Sigmoid colon (tissue), 7 donors: ENCODE data around the gene ITGA7. TPM values are rescaled to one million over a fixed set of nuclear protein-coding genes. Genes with fewer than 3 reads are reported as not detected.
A peak's percentile ranks its signal among the peaks of the same experiment; 100 is the strongest.

ENCODE experiments used
- DNase-seq: peaks from one replicate; pipeline ENCODE4 v3.0.0-alpha.2; 2019
- H3K27ac ChIP-seq, 4 donors: fragments of 200-600 bp; sonication (generic); one replicate each; pipeline ENCODE4 v1.5.1; 2016 to 2019; ENCODE audit warnings: mild to moderate bottlenecking in 1 of 4
- H3K27me3 ChIP-seq, 3 donors: fragments of 200-600 bp; sonication (generic); one replicate each; pipeline ENCODE4 v1.5.1; 2019; ENCODE audit warnings: mild to moderate bottlenecking in 1 of 3
- H3K36me3 ChIP-seq, 4 donors: fragments of 200-600 bp; sonication (generic); one replicate each; pipeline ENCODE4 v1.5.1; 2016 to 2019
- H3K4me1 ChIP-seq, 4 donors: fragments of 200-600 bp; sonication (generic); one replicate each; pipeline ENCODE4 v1.5.1; 2017 to 2019
- H3K4me3 ChIP-seq, 4 donors: fragments of 200-600 bp; sonication (generic); one replicate each; pipeline ENCODE4 v1.5.1; 2017 to 2019; ENCODE audit warnings: mild to moderate bottlenecking in 2 of 4, moderate library complexity in 1 of 4
- H3K9me3 ChIP-seq, 4 donors: fragments of 200-600 bp in 3 of 4; sonication (generic) in 3 of 4; one replicate each; pipeline versions ENCODE4 v1.5.1 to v1.6.1; 2013 to 2019
- EP300 ChIP-seq, 4 donors: sonication (generic); formaldehyde crosslinking; IDR thresholded peaks; one replicate each; pipeline ENCODE4 v1.6.1; 2017; ENCODE audit warnings: antibody characterized with exemption in 4 of 4
- POLR2A ChIP-seq, 2 donors: fragments of 450-650 bp; IDR thresholded peaks; one replicate each; pipeline ENCODE4 v1.6.1; 2016; ENCODE audit warnings: antibody characterized with exemption in 2 of 2, mild to moderate bottlenecking in 2 of 2, moderate library complexity in 2 of 2
- POLR2AphosphoS5 ChIP-seq, 4 donors: sonication (generic); formaldehyde crosslinking; IDR thresholded peaks; one replicate each; pipeline ENCODE4 v1.6.1; 2017; ENCODE audit warnings: antibody characterized with exemption in 4 of 4
- WGBS, 2 donors: extraction: QIAGEN DNeasy Blood & Tissue Kit; methylation state at CpG; one replicate each; pipeline ENCODE4 v1.1.7; 2013; 5-methylcytosine and 5-hydroxymethylcytosine counted together
- intact Hi-C: fragments of 100-400 bp; cut with DNase I; formaldehyde crosslinking; loops from one replicate; pipeline ENCODE4 v1.15.1; 2023
- polyA plus RNA-seq, 3 donors: library from polyadenylated mRNA; stranded (reverse); fragments of 200-250 nt; gene quantifications; one replicate each; pipeline ENCODE4 v1.2.3, GENCODE V29; 2013
- total RNA-seq, 4 donors: library from RNA; depleted of rRNA; stranded (reverse); fragments of >200 nt; gene quantifications; one replicate each; pipeline ENCODE4 v1.1.0, GENCODE V29; 2016
- TF ChIP-seq, protein P1 (sequence below), 4 experiments: fragments of 450-650 bp in 3 of 4; fragments of 200-600 bp in 1 of 4; IDR thresholded peaks; one replicate each; pipeline ENCODE4 v1.5.1; 2016 to 2019; ENCODE audit warnings: antibody characterized with exemption in 4 of 4, mild to moderate bottlenecking in 3 of 4, moderate library complexity in 2 of 4
- donor health status: healthy with polysubstance abuse.
- donor health status: Bipolar disorder and iron deficiency.
- donor health status: healthy.

Gene ITGA7
- total and polyA plus RNA-seq, 7 donors: 1.8 to 588 (median 66.6) TPM

DNA sequence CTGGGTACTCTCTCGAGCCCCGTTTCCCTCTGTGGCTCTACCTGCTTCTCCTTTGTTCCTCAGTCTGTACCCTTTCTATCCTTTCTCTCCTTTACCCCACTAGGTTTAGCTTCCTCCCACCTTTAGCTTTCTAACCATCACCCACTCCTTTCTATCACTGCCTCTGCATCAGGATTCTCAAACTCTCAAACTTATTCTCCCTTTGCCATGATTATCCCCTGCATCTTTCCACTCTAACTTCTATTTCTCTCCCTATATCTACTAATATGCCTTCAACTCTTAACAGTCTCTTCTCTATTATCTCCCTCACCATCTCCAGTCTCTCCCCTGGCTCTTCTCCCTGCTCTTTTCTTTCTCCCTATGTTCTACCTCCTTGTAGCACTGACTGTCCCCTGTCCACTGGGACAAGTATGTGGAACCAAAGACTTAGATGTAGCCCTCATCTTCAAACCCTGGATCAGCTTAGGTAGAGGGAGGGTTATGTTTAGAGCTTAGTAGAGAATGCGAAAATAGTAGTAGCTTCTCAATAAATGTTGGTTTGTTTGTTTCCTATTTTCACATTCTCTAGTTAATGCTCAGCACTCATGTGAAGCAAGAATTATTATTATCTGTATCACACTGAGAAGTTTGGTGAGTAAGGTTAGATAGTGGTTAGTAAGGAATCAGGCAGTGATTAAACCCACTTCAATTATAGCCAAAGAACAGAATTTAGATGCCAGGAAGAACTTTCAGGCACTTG lies 38.6 kb upstream of the ITGA7 start:
- Histone ChIP-seq H3K36me3 (peaks cover 0 to 9% (median 3%) of the 10 kb centered on the region in 4 donors), H3K4me1 (peaks cover 0 to 38% (median 30%) of the 10 kb centered on the region in 4 donors), H3K27ac (peak overlapping the region; percentile 25 to 79 (median 46)), H3K4me3 (no peak overlapping the region), H3K9me3 (no peaks in the 10 kb centered on the region), H3K27me3 (no peaks in the 10 kb centered on the region)
- WGBS, 2 donors: 53 to 66% methylated on average over 3 of the region's 3 CpGs
- TF ChIP-seq EP300 (IDR thresholded peaks at IDR 0.05) (no peak), POLR2A (IDR thresholded peaks at IDR 0.05) (no peak), POLR2AphosphoS5 (IDR thresholded peaks at IDR 0.05) (no peak)
- TF ChIP-seq, protein P1, sequence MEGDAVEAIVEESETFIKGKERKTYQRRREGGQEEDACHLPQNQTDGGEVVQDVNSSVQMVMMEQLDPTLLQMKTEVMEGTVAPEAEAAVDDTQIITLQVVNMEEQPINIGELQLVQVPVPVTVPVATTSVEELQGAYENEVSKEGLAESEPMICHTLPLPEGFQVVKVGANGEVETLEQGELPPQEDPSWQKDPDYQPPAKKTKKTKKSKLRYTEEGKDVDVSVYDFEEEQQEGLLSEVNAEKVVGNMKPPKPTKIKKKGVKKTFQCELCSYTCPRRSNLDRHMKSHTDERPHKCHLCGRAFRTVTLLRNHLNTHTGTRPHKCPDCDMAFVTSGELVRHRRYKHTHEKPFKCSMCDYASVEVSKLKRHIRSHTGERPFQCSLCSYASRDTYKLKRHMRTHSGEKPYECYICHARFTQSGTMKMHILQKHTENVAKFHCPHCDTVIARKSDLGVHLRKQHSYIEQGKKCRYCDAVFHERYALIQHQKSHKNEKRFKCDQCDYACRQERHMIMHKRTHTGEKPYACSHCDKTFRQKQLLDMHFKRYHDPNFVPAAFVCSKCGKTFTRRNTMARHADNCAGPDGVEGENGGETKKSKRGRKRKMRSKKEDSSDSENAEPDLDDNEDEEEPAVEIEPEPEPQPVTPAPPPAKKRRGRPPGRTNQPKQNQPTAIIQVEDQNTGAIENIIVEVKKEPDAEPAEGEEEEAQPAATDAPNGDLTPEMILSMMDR (IDR thresholded peaks at IDR 0.05): no peak
- intact Hi-C loops: no loop called here
- DNase-seq: peak; percentile 4

DNA sequence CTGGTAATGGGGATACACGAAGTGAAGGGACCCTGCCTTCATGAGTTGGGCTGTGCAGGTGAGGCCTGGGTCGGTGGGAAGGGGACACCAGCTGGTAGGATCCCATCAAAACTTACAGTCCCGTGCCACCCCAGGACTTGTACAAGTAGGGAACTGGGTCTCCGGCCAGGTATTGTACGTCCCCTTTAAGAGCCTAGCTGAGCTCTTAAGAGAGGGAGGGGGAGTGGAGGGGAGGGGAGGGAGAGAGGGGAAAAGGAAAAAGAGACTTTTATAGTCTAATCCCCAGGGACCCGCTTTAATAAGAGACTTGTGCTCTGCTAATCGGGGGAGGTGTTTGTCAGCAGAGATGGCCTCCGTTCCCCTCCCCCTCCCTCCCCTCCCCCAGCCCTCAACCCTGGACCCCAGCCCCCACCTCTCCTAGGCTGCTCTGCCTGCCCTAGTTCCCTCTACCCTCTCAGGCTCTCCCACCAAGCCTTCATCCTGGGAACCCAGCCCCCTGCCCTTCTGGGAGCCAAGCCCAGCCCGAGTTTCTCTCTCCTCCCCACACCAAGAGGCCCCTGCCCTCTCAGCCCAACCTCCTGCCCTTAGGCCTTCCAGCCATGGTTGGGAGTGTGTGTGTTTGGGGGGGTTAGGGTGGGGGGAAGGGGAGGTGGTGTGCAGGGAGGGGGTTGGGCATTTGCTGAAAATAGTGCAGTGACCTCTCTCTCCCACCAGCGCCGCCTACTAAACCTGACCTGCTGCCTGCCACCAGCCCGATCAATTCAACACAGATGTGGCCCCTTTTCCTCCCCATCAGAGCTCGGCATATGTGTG lies 37.9 kb upstream of the ITGA7 start:
- peak overlapping the region in 2 of 4 donors; percentile 13 to 21 for H3K4me3 ChIP-seq
- H3K36me3 ChIP-seq: peaks cover 0 to 1% (median 0%) of the 10 kb centered on the region in 4 donors
- intact Hi-C loops: no loop called here
- DNase-seq: peak; percentile 71
- H3K27me3 ChIP-seq: no peaks in the 10 kb centered on the region
- H3K4me1 ChIP-seq: peaks cover 0 to 38% (median 30%) of the 10 kb centered on the region in 4 donors
- 37% methylated on average over 13 of the region's 13 CpGs for WGBS, 2 donors
- TF ChIP-seq, protein P1 (IDR thresholded peaks at IDR 0.05): no peak
- TF ChIP-seq EP300 (IDR thresholded peaks at IDR 0.05): no peak
- peak in 1 of 4 donors; percentile 9 for TF ChIP-seq POLR2AphosphoS5 (IDR thresholded peaks at IDR 0.05)
- TF ChIP-seq POLR2A (IDR thresholded peaks at IDR 0.05): no peak
- peak overlapping the region; percentile 25 to 79 (median 46) for H3K27ac ChIP-seq
- no peaks in the 10 kb centered on the region for H3K9me3 ChIP-seq

DNA sequence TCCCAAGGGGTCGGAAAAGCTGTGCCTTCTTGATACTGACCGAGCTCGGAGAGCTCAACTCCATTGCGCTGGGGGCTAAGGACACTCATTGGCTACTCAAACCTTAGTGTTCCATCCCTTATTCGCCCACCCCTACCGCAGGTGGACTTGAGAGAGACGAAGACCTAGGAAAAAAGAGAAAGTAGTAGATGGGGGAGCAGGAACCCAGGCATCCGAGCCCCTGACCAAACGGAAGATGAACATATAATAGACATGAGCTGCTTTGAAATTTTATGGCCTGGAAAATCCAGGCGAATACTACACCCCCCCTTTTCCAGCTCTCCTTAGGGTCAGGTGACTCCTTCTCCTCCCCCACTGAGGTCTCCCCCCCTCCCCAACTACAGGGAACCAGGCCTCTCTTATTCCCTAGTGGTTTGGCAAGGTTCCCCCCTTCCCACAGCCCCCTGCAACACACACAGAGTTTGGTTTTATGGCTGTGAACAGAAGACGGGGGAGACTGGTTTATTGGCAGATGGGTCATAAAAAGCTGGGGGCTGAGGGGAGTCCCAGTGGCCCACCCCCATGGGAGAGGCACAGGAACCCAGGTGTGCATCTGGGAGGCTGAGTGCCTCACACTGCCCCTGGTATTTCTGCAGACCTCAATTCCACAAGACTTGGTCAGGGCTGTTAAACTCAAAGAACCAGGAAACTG lies 36.8 kb upstream of the ITGA7 start:
- H3K27me3 ChIP-seq: no peaks in the 10 kb centered on the region
- H3K36me3 ChIP-seq: no peaks in the 10 kb centered on the region
- TF ChIP-seq EP300 (IDR thresholded peaks at IDR 0.05) (no peak), POLR2A (IDR thresholded peaks at IDR 0.05) (no peak), POLR2AphosphoS5 (IDR thresholded peaks at IDR 0.05) (no peak)
- TF ChIP-seq, protein P1 (IDR thresholded peaks at IDR 0.05): no peak
- H3K4me3 ChIP-seq: peak overlapping the region; percentile 45 to 67 (median 60)
- intact Hi-C loops: loop anchor here (5.0 kb wide), 2 partner anchors 183 to 298 kb away; partner anchors contain the start of genes PYM1 and RPS26
- WGBS, 2 donors: 10 to 13% methylated on average over 11 of the region's 11 CpGs
- peaks cover 0 to 38% (median 30%) of the 10 kb centered on the region in 4 donors for H3K4me1 ChIP-seq
- DNase-seq: peak; percentile 40
- H3K9me3 ChIP-seq: no peaks in the 10 kb centered on the region
- peak overlapping the region in 3 of 4 donors; percentile 76 to 85 (median 79) for H3K27ac ChIP-seq
